ENCODE measurements around the gene ZNF532.

DNA sequence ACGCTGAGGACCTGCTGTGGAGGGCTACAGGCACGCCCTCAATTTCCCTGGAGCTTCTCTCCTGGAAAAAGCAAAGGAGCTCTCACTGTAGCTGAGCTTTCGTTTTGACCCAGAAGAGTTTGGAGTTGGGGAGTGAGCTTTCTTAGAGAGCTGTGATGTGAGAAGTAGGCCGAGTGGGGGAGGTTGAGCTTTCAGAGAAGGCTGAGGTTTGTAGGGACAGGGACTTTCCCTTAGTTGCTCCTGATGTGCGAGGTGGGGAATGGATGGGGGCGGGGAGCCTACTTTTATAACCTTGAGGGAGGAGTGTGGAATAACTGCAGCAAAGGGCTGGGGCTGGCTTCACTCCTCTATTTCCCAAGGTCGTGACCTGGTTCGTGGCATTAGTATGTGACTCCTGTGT is 47.1 kb downstream of the ZNF532 start:
- TF ChIP-seq, protein P1, sequence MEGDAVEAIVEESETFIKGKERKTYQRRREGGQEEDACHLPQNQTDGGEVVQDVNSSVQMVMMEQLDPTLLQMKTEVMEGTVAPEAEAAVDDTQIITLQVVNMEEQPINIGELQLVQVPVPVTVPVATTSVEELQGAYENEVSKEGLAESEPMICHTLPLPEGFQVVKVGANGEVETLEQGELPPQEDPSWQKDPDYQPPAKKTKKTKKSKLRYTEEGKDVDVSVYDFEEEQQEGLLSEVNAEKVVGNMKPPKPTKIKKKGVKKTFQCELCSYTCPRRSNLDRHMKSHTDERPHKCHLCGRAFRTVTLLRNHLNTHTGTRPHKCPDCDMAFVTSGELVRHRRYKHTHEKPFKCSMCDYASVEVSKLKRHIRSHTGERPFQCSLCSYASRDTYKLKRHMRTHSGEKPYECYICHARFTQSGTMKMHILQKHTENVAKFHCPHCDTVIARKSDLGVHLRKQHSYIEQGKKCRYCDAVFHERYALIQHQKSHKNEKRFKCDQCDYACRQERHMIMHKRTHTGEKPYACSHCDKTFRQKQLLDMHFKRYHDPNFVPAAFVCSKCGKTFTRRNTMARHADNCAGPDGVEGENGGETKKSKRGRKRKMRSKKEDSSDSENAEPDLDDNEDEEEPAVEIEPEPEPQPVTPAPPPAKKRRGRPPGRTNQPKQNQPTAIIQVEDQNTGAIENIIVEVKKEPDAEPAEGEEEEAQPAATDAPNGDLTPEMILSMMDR (IDR thresholded peaks at IDR 0.05; ENCODE audit: extremely low read depth in 1 of 2, insufficient read depth in 1 of 2, low read depth in 1 of 2, low read length in 2 of 2) = no peak
- TF ChIP-seq EZH2 (IDR thresholded peaks at IDR 0.05; ENCODE audit: borderline replicate concordance, low read depth, low read length, severe bottlenecking) (no peak), MYC (IDR thresholded peaks at IDR 0.05; ENCODE audit: low read depth, low read length) (no peak), FOS (IDR thresholded peaks at IDR 0.05; ENCODE audit: borderline replicate concordance, insufficient read depth, low read length) (no peak), JUN (IDR thresholded peaks at IDR 0.05; ENCODE audit: borderline replicate concordance, insufficient read depth, insufficient read length, low read depth) (no peak)
